ENCODE measurements around the gene SLC11A1.

The SLC11A1 gene

GRCh38 chr2:218363736-218364135 lies 18.3 kb upstream of the SLC11A1 start:
- DNase-seq (ENCODE audit: low read depth, low spot score): no peak
- POLR2A ChIA-PET: no interaction called here
- CTCF ChIA-PET: interaction anchor here (1.2 kb wide), 1 partner anchor 92 kb away, joined by 3 read pairs; no protein-coding TSS in a partner anchor
- TF ChIP-seq CTCF (IDR thresholded peaks at IDR 0.05; ENCODE audit: insufficient read depth, low read length, missing control alignments): no peak
- H3K4me3 ChIP-seq (ENCODE audit: low read depth, low read length): no peak overlapping the region

- POLR2A ChIA-PET: no interaction called here
- H3K4me3 ChIP-seq (ENCODE audit: low read depth, low read length): no peak overlapping the region
- TF ChIP-seq CTCF (IDR thresholded peaks at IDR 0.05; ENCODE audit: insufficient read depth, low read length, missing control alignments): no peak
- CTCF ChIA-PET: interaction anchor here (1.2 to 2.6 kb wide), 4 partner anchors 8 to 92 kb away, joined by 3 to 10 read pairs (median 4); partner anchors contain the start of gene CATIP
- DNase-seq (ENCODE audit: low read depth, low spot score): no peak
Observed at GRCh38 chr2:218364196-218364595, 17.9 kb upstream of the SLC11A1 start.

- CTCF ChIA-PET: interaction anchor here (0.8 to 2.6 kb wide), 6 partner anchors 9 to 74 kb away, joined by 3 to 11 read pairs (median 6); partner anchors contain the start of gene CATIP
- no peak for TF ChIP-seq CTCF (IDR thresholded peaks at IDR 0.05; ENCODE audit: insufficient read depth, low read length, missing control alignments)
- peak overlapping the region; percentile 59; the same call in 1 of the 2 replicates for H3K4me3 ChIP-seq (ENCODE audit: low read depth, low read length)
- DNase-seq (ENCODE audit: low read depth, low spot score): no peak
- POLR2A ChIA-PET: interaction anchor here (1.1 kb wide), 1 partner anchor 79 kb away, joined by 4 read pairs; no protein-coding TSS in a partner anchor
Observed at GRCh38 chr2:218366621-218367414, 15.3 kb upstream of the SLC11A1 start.

- peak overlapping the region; percentile 59 for H3K4me3 ChIP-seq (ENCODE audit: low read depth, low read length)
- no peak for DNase-seq (ENCODE audit: low read depth, low spot score)
- POLR2A ChIA-PET: interaction anchor here (1.1 kb wide), 1 partner anchor 80 kb away, joined by 4 read pairs; no protein-coding TSS in a partner anchor
- CTCF ChIA-PET: interaction anchor here (0.8 to 2.0 kb wide), 5 partner anchors 10 to 75 kb away, joined by 3 to 11 read pairs (median 6); partner anchors contain the start of gene CATIP
- TF ChIP-seq CTCF (IDR thresholded peaks at IDR 0.05; ENCODE audit: insufficient read depth, low read length, missing control alignments): no peak
Observed at GRCh38 chr2:218367415-218368149, 14.5 kb upstream of the SLC11A1 start.

- ChIA-PET CTCF (interaction anchor here (0.7 to 2.1 kb wide), 8 partner anchors 9 to 96 kb away, joined by 3 to 11 read pairs (median 5); partner anchors contain the start of gene CATIP), POLR2A (interaction anchor here (0.9 kb wide), 1 partner anchor 224 kb away, joined by 3 read pairs; no protein-coding TSS in a partner anchor)
- DNase-seq (ENCODE audit: low read depth, low spot score): no peak
- TF ChIP-seq CTCF (IDR thresholded peaks at IDR 0.05; ENCODE audit: insufficient read depth, low read length, missing control alignments): no peak
- peak overlapping the region; percentile 59 for H3K4me3 ChIP-seq (ENCODE audit: low read depth, low read length)
Observed at GRCh38 chr2:218368150-218368528, 13.9 kb upstream of the SLC11A1 start.

All from AG04449 (cell line).